ENCODE measurements around the gene JAZF1.

- TF ChIP-seq, protein P1, sequence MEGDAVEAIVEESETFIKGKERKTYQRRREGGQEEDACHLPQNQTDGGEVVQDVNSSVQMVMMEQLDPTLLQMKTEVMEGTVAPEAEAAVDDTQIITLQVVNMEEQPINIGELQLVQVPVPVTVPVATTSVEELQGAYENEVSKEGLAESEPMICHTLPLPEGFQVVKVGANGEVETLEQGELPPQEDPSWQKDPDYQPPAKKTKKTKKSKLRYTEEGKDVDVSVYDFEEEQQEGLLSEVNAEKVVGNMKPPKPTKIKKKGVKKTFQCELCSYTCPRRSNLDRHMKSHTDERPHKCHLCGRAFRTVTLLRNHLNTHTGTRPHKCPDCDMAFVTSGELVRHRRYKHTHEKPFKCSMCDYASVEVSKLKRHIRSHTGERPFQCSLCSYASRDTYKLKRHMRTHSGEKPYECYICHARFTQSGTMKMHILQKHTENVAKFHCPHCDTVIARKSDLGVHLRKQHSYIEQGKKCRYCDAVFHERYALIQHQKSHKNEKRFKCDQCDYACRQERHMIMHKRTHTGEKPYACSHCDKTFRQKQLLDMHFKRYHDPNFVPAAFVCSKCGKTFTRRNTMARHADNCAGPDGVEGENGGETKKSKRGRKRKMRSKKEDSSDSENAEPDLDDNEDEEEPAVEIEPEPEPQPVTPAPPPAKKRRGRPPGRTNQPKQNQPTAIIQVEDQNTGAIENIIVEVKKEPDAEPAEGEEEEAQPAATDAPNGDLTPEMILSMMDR (IDR thresholded peaks at IDR 0.05; ENCODE audit: low read length) = no peak
- no peak for TF ChIP-seq EZH2 (IDR thresholded peaks at IDR 0.05; ENCODE audit: borderline replicate concordance, low read length)
Measured at GRCh38 chr7:27999829-28000228, 180.8 kb downstream of the JAZF1 start.

Measured in OCI-LY1 (cell line).